ENCODE measurements around the gene KLHL17.
"Not testable (repeated sequence)": the region's sequence is repeated elsewhere in the genome, so short reads cannot be mapped to it uniquely, and the experiment has no call there.

Gene KLHL17

GRCh38 chr1:966704-967300, 6.4 kb downstream of the KLHL17 start:
- no peak for DNase-seq (ENCODE audit: low spot score)

GRCh38 chr1:967466-968343, 7.3 kb downstream of the KLHL17 start:
- no peak for DNase-seq (ENCODE audit: low spot score)

- no peak for DNase-seq (ENCODE audit: low spot score)
Observed at GRCh38 chr1:969260-969855, 9.0 kb downstream of the KLHL17 start.

- no peak for DNase-seq (ENCODE audit: low spot score)
Observed at GRCh38 chr1:970242-970972, 10.0 kb downstream of the KLHL17 start.

- DNase-seq (ENCODE audit: low spot score), result no peak
Observed at GRCh38 chr1:970973-971730, 10.8 kb downstream of the KLHL17 start.

- no peak for DNase-seq (ENCODE audit: low spot score)
Observed at GRCh38 chr1:971751-972506, 11.5 kb downstream of the KLHL17 start.

- DNase-seq (ENCODE audit: low spot score), result no peak
Observed at GRCh38 chr1:972726-973458, 12.5 kb downstream of the KLHL17 start.

- DNase-seq (ENCODE audit: low spot score), result no peak
Observed at GRCh38 chr1:973459-974292, 13.3 kb downstream of the KLHL17 start.

- DNase-seq (ENCODE audit: low spot score), result no peak
Observed at GRCh38 chr1:974293-974640, 13.9 kb downstream of the KLHL17 start.

GRCh38 chr1:974687-975328, 14.4 kb downstream of the KLHL17 start:
- DNase-seq (ENCODE audit: low spot score), result no peak

GRCh38 chr1:975365-975764, 15.0 kb downstream of the KLHL17 start:
- DNase-seq (ENCODE audit: low spot score), result no peak

GRCh38 chr1:975896-976683, 15.7 kb downstream of the KLHL17 start:
- DNase-seq (ENCODE audit: low spot score), result peak; percentile 70

GRCh38 chr1:976791-977190, 16.4 kb downstream of the KLHL17 start:
- DNase-seq (ENCODE audit: low spot score), result not testable (repeated sequence)

- no peak for DNase-seq (ENCODE audit: low spot score)
Observed at GRCh38 chr1:978069-978834, 17.9 kb downstream of the KLHL17 start.

GRCh38 chr1:978835-979743, 18.7 kb downstream of the KLHL17 start:
- no peak for DNase-seq (ENCODE audit: low spot score)

GRCh38 chr1:979744-980072, 19.3 kb downstream of the KLHL17 start:
- DNase-seq (ENCODE audit: low spot score), result no peak
